K562 (cell line): ENCODE data around the gene SLC30A10. TPM values are rescaled to one million over a fixed set of nuclear protein-coding genes. Genes with fewer than 3 reads are reported as not detected.

ENCODE experiments used
- EP300 ChIP-seq: IDR thresholded peaks from 2 replicates; pipeline ENCODE4 v1.6.1; 2012; ENCODE audit warnings: low read length, improper control_type of control experiment
- ETV5 ChIP-seq: sonication (generic); formaldehyde crosslinking; IDR thresholded peaks from 2 replicates; pipeline ENCODE4 v1.4.0; 2020; ENCODE audit warnings: low read depth, mild to moderate bottlenecking, missing genetic modification reagents
- FOXA1 ChIP-seq: fragments of 450-650 bp; IDR thresholded peaks from 2 replicates; pipeline ENCODE4 v1.6.1; 2016; ENCODE audit warnings: mild to moderate bottlenecking, borderline replicate concordance
- PML ChIP-seq: IDR thresholded peaks from 2 replicates; pipeline ENCODE4 v1.6.1; 2012; ENCODE audit warnings: low read length, inconsistent platforms
- RCOR1 ChIP-seq, 2 experiments: IDR thresholded peaks; 2 replicates each; pipeline ENCODE4 v1.6.1; 2012; ENCODE audit warnings: low read depth in 2 of 2, low read length in 2 of 2, borderline replicate concordance in 1 of 2, improper control_type of control experiment in 1 of 2
- SIN3A ChIP-seq, 2 experiments: fragments of 150-350 bp in 1 of 2; IDR thresholded peaks; 2 replicates each; pipeline ENCODE4 v1.6.1; 2011 to 2016; ENCODE audit warnings: borderline replicate concordance in 2 of 2, low read depth in 2 of 2, low read length in 2 of 2, mild to moderate bottlenecking in 2 of 2, moderate library complexity in 2 of 2; ENCODE audit not compliant: control insufficient read depth in 1 of 2
- SMC3 ChIP-seq: conservative IDR thresholded peaks from 2 replicates; pipeline ENCODE4 v1.6.1; 2011; ENCODE audit warnings: low read depth, low read length, improper control_type of control experiment; ENCODE audit not compliant: insufficient read depth
- TEAD1 ChIP-seq, 2 experiments: fragments of 450-650 bp in 1 of 2; sonication (generic) in 1 of 2; formaldehyde crosslinking; IDR thresholded peaks; 2 replicates each; pipeline versions ENCODE4 v1.4.0 to v1.8.0; 2020 to 2022; ENCODE audit warnings: mild to moderate bottlenecking in 2 of 2, missing genetic modification reagents in 1 of 2
- ZBTB17 ChIP-seq: fragments of 450-650 bp; formaldehyde crosslinking; IDR thresholded peaks from 2 replicates; pipeline ENCODE4 v1.4.0; 2020; ENCODE audit warnings: mild to moderate bottlenecking
- ZFX ChIP-seq: sonication (generic); formaldehyde crosslinking; IDR thresholded peaks from 2 replicates; pipeline ENCODE4 v1.8.0; 2022; ENCODE audit warnings: mild to moderate bottlenecking, missing genetic modification reagents, moderate library complexity
- ZNF263 ChIP-seq: sonication (generic); formaldehyde crosslinking; IDR thresholded peaks from 2 replicates; pipeline ENCODE4 v1.8.0; 2022; ENCODE audit warnings: mild to moderate bottlenecking, missing genetic modification reagents, borderline replicate concordance
- polyA plus RNA-seq, 8 experiments: library from polyadenylated mRNA; depleted of rRNA in 4 of 8; stranded (reverse) in 5 of 8; unstranded in 3 of 8; fragments of >200 nt; fragmentation: Nextera tagmentation in 2 of 8; fragmentation: Illumina TruSeq in 1 of 8; extraction: Ambion mirVana in 2 of 8; extraction: Trizol in 1 of 8; gene quantifications; 2 replicates each; pipeline versions ENCODE4 v1.2.1 to v1.2.3, GENCODE V29; 2011 to 2014; ENCODE audit warnings: inconsistent platforms in 1 of 8, missing spikeins in 1 of 8
- total RNA-seq, 7 experiments: library from RNA; depleted of rRNA in 6 of 7; stranded (reverse); fragments of >200 nt in 6 of 7; fragmentation: Illumina TruSeq in 2 of 7; extraction: Trizol in 2 of 7; gene quantifications; 2 replicates each; pipeline versions ENCODE4 v1.2.1 to v1.2.3, GENCODE V29; 2011 to 2021; ENCODE audit warnings: low replicate concordance in 1 of 7
- TF ChIP-seq, protein P1 (sequence below): sonication (generic); formaldehyde crosslinking; IDR thresholded peaks from 2 replicates; pipeline ENCODE4 v1.8.0; 2022; ENCODE audit warnings: mild to moderate bottlenecking, missing genetic modification reagents
- TF ChIP-seq, protein P2 (sequence below): fragments of 450-650 bp; IDR thresholded peaks from 2 replicates; pipeline ENCODE4 v1.6.1; 2016; ENCODE audit warnings: mild to moderate bottlenecking, moderate library complexity

Gene SLC30A10
- total and polyA plus RNA-seq, 9 of the 15 experiments (the other 6 are each of a cell fraction or from before 2014, with no cell fraction given) = 2.6 to 11.3 (median 7.1) TPM

DNA sequence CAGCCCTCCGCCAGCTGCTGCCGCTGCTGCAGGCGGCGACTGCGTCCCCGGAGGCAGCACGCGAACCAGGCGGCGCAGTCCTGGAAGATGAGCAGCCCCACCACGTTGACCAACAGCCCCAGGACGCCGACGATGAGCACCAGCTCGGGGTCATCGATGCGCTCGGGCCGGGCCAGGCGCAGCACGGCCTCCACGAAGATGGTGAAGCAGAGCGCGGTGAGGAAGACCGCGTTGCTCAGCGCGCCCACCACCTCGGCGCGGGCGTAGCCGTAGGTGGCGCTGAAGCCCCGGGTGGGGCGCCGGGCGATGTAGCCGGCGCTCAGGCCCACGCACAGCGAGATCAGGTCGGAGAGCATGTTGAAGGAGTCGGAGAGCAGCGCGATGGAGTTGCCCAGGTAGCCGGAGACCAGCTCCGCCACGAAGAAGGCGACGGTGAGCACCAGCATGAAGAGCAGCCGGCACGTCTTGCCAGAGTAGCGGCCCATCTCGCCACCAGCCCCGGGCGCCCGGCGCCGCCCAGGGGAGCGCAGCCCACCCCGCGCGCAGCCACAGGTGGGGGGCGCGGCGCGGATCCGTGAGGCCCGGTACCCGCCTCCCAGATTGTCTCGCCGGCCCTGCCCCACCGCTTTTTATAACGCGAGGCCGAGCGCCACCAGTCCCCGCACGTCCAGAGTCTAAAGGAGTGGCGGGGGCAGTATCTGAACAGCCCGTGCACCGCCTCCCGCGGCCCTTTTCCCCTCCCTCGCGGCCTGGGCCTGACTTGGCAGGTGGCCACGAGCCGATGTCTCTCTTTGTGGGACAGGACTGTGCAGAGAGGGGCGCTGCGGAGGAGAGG is at the start of gene SLC30A10 (continued):
- TF ChIP-seq, protein P1, sequence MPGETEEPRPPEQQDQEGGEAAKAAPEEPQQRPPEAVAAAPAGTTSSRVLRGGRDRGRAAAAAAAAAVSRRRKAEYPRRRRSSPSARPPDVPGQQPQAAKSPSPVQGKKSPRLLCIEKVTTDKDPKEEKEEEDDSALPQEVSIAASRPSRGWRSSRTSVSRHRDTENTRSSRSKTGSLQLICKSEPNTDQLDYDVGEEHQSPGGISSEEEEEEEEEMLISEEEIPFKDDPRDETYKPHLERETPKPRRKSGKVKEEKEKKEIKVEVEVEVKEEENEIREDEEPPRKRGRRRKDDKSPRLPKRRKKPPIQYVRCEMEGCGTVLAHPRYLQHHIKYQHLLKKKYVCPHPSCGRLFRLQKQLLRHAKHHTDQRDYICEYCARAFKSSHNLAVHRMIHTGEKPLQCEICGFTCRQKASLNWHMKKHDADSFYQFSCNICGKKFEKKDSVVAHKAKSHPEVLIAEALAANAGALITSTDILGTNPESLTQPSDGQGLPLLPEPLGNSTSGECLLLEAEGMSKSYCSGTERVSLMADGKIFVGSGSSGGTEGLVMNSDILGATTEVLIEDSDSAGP (CRISPR knock-in tag) = 0 out of 2 replicates have a peak, but pooled peaks have one; percentile 16
- peak; percentile 94 for TF ChIP-seq ZBTB17
- 0 out of 2 replicates have a peak, but pooled peaks have one; percentile 12 for TF ChIP-seq ETV5
- TF ChIP-seq FOXA1 = no peak
- TF ChIP-seq ZNF263 = 0 out of 2 replicates have a peak, but pooled peaks have one; percentile 55
- no peak for TF ChIP-seq EP300
- TF ChIP-seq RCOR1 (IDR thresholded peaks at IDR 0.05; ENCODE audit: borderline replicate concordance in 1 of 2, low read depth in 2 of 2, low read length in 2 of 2) = peak in 1 of 2 experiments; percentile 45; a peak in 1 of 4 replicates
- no peak for TF ChIP-seq PML
- TF ChIP-seq SIN3A (IDR thresholded peaks at IDR 0.05; ENCODE audit: borderline replicate concordance in 2 of 2, control insufficient read depth in 1 of 2, low read depth in 2 of 2, low read length in 2 of 2) = peak; percentile 42 to 54; a peak in 1 of 4 replicates
- peak in 1 of 2 experiments; percentile 89; a peak in 2 of 4 replicates for TF ChIP-seq TEAD1 (CRISPR knock-in tag; IDR thresholded peaks at IDR 0.05)
- TF ChIP-seq, protein P2, sequence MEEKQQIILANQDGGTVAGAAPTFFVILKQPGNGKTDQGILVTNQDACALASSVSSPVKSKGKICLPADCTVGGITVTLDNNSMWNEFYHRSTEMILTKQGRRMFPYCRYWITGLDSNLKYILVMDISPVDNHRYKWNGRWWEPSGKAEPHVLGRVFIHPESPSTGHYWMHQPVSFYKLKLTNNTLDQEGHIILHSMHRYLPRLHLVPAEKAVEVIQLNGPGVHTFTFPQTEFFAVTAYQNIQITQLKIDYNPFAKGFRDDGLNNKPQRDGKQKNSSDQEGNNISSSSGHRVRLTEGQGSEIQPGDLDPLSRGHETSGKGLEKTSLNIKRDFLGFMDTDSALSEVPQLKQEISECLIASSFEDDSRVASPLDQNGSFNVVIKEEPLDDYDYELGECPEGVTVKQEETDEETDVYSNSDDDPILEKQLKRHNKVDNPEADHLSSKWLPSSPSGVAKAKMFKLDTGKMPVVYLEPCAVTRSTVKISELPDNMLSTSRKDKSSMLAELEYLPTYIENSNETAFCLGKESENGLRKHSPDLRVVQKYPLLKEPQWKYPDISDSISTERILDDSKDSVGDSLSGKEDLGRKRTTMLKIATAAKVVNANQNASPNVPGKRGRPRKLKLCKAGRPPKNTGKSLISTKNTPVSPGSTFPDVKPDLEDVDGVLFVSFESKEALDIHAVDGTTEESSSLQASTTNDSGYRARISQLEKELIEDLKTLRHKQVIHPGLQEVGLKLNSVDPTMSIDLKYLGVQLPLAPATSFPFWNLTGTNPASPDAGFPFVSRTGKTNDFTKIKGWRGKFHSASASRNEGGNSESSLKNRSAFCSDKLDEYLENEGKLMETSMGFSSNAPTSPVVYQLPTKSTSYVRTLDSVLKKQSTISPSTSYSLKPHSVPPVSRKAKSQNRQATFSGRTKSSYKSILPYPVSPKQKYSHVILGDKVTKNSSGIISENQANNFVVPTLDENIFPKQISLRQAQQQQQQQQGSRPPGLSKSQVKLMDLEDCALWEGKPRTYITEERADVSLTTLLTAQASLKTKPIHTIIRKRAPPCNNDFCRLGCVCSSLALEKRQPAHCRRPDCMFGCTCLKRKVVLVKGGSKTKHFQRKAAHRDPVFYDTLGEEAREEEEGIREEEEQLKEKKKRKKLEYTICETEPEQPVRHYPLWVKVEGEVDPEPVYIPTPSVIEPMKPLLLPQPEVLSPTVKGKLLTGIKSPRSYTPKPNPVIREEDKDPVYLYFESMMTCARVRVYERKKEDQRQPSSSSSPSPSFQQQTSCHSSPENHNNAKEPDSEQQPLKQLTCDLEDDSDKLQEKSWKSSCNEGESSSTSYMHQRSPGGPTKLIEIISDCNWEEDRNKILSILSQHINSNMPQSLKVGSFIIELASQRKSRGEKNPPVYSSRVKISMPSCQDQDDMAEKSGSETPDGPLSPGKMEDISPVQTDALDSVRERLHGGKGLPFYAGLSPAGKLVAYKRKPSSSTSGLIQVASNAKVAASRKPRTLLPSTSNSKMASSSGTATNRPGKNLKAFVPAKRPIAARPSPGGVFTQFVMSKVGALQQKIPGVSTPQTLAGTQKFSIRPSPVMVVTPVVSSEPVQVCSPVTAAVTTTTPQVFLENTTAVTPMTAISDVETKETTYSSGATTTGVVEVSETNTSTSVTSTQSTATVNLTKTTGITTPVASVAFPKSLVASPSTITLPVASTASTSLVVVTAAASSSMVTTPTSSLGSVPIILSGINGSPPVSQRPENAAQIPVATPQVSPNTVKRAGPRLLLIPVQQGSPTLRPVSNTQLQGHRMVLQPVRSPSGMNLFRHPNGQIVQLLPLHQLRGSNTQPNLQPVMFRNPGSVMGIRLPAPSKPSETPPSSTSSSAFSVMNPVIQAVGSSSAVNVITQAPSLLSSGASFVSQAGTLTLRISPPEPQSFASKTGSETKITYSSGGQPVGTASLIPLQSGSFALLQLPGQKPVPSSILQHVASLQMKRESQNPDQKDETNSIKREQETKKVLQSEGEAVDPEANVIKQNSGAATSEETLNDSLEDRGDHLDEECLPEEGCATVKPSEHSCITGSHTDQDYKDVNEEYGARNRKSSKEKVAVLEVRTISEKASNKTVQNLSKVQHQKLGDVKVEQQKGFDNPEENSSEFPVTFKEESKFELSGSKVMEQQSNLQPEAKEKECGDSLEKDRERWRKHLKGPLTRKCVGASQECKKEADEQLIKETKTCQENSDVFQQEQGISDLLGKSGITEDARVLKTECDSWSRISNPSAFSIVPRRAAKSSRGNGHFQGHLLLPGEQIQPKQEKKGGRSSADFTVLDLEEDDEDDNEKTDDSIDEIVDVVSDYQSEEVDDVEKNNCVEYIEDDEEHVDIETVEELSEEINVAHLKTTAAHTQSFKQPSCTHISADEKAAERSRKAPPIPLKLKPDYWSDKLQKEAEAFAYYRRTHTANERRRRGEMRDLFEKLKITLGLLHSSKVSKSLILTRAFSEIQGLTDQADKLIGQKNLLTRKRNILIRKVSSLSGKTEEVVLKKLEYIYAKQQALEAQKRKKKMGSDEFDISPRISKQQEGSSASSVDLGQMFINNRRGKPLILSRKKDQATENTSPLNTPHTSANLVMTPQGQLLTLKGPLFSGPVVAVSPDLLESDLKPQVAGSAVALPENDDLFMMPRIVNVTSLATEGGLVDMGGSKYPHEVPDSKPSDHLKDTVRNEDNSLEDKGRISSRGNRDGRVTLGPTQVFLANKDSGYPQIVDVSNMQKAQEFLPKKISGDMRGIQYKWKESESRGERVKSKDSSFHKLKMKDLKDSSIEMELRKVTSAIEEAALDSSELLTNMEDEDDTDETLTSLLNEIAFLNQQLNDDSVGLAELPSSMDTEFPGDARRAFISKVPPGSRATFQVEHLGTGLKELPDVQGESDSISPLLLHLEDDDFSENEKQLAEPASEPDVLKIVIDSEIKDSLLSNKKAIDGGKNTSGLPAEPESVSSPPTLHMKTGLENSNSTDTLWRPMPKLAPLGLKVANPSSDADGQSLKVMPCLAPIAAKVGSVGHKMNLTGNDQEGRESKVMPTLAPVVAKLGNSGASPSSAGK = peak; percentile 45; the same call in 1 of the 2 replicates
- TF ChIP-seq ZFX = peak; percentile 81
- TF ChIP-seq SMC3 = no peak
